GM19324 (cell line): ENCODE measurements around the gene NPAT.
"Not testable (repeated sequence)": the region's sequence is repeated elsewhere in the genome, so short reads cannot be mapped to it uniquely, and the experiment has no call there.

ENCODE experiments used
- ATAC-seq: cut with Tn5 transposase; IDR thresholded peaks from one replicate; pipeline ENCODE4 v1.9.1; 2021; ENCODE audit warnings: mild to moderate bottlenecking, moderate library complexity; ENCODE audit not compliant: unreplicated experiment, low FRiP score

The NPAT gene

GRCh38 chr11:108162878-108163277, 59.6 kb downstream of the NPAT start:
- not testable (repeated sequence) for ATAC-seq

GRCh38 chr11:108160970-108161566, 61.4 kb downstream of the NPAT start:
- ATAC-seq: peak; percentile 91

- no peak for ATAC-seq
Observed at GRCh38 chr11:108154591-108154990, 67.8 kb downstream of the NPAT start.

GRCh38 chr11:108148556-108148955, 73.9 kb downstream of the NPAT start:
- no peak for ATAC-seq

- no peak for ATAC-seq
Observed at GRCh38 chr11:108147150-108147549, 75.3 kb downstream of the NPAT start.

GRCh38 chr11:108144615-108145014, 77.8 kb downstream of the NPAT start:
- no peak for ATAC-seq

GRCh38 chr11:108142304-108142703, 80.1 kb downstream of the NPAT start:
- no peak for ATAC-seq

GRCh38 chr11:108137212-108137611, 85.2 kb downstream of the NPAT start:
- no peak for ATAC-seq

- ATAC-seq: no peak
Observed at GRCh38 chr11:108135845-108136544, 86.4 kb downstream of the NPAT start.

GRCh38 chr11:108132993-108133538, 89.4 kb downstream of the NPAT start:
- not testable (repeated sequence) for ATAC-seq

GRCh38 chr11:108131993-108132392, 90.4 kb downstream of the NPAT start:
- no peak for ATAC-seq

- no peak for ATAC-seq
Observed at GRCh38 chr11:108128772-108129171, 93.7 kb downstream of the NPAT start.

GRCh38 chr11:108125096-108125495, 97.3 kb downstream of the NPAT start:
- ATAC-seq: no peak

- ATAC-seq: no peak
Observed at GRCh38 chr11:108122166-108122628, 100.2 kb downstream of the NPAT start.

- ATAC-seq: peak; percentile 98
Observed at GRCh38 chr11:108121274-108122155, 100.9 kb downstream of the NPAT start, which contains the start of gene ACAT1. TSS of gene ACAT1 (plus strand) at chr11:108121567. CDS start at chr11:108121607, 40 bp downstream.

- not testable (repeated sequence) for ATAC-seq
Observed at GRCh38 chr11:108120936-108121273, 101.5 kb downstream of the NPAT start.

- no peak for ATAC-seq
Observed at GRCh38 chr11:108117746-108118371, 104.6 kb downstream of the NPAT start.

- no peak for ATAC-seq
Observed at GRCh38 chr11:108115500-108116140, 106.8 kb downstream of the NPAT start.

GRCh38 chr11:108112057-108112456, 110.4 kb downstream of the NPAT start:
- ATAC-seq: no peak

GRCh38 chr11:108111126-108111525, 111.3 kb downstream of the NPAT start:
- no peak for ATAC-seq
